ENCODE data around the gene GEMIN4.
"Not testable (repeated sequence)": the region's sequence is repeated elsewhere in the genome, so short reads cannot be mapped to it uniquely, and the experiment has no call there.

Gene GEMIN4

DNA sequence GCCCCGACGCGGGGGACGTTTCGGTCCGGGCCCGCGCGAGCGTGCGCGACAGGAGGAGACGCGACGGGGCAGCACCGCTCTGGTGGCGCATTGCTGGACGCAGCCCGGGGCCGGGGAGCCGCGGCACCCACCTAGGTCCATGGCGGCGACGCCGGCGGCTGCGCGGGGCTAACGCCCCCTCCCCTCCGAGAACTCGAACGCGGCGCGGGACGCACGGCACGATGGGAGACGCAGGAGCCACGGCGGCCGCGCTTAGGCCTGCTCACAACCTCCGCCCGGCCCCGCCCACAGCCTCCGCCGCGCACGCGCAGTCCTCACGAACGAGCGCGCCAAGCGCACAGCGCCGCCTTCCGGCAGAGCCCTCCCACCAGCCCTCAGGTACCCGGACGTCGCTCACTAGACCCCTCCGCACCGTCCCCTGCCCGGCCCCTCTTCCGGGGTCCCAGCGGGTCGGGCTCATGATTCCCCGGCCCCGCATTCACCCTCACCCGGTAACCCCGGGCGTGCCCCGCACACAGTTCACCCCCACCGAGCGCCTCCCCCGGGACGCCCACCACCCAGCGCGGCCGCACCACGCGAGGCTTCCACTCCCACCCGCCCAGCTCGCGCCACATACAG lies at the start of gene GEMIN4:
GEMIN4 (minus strand) TSS at position 263 of the 618 bp plus-strand sequence; CDS start at position 141, 122 bp downstream.
- peak; percentile 84 for DNase-seq (ENCODE audit: low spot score)

DNA sequence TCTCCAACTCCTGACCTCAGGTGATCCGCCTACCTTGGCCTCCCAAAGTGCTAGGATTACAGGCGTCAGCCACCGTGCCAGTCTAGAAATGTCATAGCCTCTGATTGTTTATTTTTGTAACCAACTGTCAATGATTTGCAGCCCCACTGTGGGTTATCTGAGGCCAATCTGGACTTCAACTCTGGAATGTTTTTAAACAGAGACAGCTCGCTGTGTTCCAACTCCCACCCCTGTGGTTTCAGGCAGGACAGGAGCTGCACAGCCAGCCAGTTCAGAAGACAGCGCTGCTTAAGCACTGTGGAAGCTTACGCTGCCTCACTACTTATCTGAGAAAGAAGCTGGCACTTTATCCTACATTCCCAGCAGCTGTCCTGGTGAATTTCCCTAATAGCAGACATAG lies 49.6 kb upstream of the GEMIN4 start:
- no peak for DNase-seq (ENCODE audit: low spot score)

DNA sequence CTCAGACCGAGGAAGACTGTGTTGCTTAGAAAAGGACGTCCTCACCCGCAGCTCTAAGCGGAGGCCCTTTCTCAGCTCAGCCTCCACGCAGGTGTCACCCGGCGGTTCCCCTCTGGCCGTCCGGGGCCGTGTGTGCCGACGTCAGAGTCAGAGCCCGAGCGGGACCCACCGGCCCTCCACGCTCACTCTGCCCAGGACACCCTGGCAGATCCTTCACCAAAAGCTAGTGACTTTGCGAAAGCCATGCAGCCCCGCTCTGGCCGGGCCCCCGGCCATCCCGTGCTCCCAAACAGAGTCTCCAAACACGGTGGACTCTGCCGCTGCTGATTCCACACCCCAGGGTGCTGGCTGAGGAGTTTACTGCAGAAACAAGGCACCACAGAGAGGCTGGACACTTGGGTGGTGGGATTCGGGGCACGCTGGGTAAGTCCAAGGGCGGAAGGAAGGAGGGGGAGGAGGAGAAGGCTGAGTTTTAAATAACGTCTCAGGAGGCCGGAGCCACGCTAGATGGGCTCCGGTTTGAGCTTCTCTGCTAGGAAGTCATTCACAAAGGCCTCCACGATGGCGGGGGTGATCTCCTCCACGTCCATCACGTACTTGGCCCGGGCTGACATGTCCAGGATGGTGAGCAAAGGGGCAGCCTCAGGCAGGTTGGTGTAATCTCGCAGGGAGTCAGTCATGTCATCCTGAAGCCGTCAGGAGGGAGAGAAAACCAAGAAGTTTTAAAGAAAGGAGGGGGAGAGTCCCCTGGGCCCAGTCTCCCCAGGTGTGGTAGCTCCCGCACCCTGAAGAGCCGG lies 48.6 kb upstream of the GEMIN4 start:
- DNase-seq (ENCODE audit: low spot score), result no peak

DNA sequence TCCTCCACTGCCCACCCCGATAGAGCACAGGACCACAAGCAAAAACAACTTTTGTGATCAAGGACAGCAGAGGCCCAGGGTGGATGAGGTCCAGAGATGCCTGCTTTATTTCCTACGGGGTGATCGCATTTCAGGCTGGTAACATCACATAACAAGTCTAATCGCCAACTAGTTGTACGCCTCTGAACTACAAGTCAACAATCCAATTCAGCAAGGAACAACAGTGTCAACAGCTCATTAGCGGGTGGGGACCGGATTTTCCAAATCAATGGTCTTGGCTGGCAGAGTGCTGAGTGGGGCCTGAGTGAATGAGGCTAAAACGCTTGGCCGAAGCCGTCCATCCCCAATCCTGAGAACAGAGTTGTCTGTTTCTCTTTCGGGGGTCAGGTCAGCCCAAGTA lies 47.2 kb upstream of the GEMIN4 start:
- DNase-seq (ENCODE audit: low spot score), result no peak

DNA sequence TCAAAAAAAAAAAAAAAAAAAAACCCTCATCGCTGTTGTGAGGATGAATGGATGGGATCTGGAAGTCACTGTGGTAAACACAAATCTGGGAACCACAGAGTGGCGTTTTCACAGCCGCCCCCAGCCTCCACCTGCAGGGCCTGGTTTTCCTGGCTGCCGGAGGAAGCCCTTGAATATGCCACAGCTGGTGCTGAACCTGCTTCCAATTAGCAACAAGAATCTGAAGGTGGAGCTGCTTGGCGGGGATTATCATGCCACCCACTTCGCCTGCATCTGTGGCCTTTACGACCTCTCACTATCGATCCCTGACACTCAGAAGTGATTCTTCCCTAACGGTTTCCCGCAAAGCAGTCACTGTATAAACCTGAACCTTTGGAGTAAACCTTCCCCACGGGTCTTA lies 46.2 kb upstream of the GEMIN4 start:
- no peak for DNase-seq (ENCODE audit: low spot score)

DNA sequence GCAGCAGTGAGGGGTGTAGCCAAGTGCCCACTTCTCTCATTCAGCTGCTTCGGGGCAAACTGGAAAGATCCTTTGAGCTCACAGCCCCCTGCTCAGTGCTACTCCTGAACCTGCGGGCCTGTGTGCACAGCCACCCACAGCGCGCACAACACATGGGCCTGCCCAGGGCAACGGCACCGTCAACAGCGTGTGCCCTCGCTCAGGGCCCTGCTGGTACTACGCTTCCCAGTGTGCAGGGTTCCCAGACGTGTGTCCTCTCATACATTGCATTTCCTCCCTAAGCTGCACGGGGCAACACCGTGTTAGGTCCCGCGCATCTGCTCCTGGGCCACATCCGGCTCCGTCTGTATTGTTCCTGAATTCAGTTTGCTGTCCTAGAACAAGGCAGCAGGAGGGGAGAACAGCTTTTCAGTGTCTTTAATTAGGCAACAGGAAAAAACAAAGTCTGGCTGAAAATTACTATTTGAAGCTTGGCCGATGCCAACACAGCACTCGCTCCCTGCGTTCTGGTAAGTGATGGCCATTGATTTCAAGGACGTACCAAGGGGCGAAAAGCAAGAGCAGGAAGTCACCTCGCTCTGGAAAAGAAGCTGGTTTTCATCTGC lies 45.3 kb upstream of the GEMIN4 start:
- DNase-seq (ENCODE audit: low spot score), result no peak

DNA sequence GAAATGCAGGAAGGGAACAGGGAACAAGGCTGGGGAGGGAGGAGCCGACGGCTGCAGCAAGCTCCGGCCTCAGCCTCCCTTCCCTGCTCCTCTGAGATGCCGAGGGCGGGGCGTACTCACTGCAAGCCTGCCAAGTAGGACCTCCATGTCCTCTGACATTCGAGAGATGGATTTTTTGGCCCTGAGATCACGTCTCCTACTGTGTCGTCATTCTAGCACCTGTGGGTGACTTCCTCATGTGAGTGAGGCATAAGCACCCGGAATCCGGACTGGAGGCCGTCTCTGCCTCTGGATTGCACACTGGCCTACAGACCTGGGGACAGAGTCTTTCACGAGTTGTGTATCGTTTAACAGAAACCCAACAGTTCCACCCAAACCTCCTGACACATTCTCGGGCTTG lies 44.5 kb upstream of the GEMIN4 start:
- no peak for DNase-seq (ENCODE audit: low spot score)

DNA sequence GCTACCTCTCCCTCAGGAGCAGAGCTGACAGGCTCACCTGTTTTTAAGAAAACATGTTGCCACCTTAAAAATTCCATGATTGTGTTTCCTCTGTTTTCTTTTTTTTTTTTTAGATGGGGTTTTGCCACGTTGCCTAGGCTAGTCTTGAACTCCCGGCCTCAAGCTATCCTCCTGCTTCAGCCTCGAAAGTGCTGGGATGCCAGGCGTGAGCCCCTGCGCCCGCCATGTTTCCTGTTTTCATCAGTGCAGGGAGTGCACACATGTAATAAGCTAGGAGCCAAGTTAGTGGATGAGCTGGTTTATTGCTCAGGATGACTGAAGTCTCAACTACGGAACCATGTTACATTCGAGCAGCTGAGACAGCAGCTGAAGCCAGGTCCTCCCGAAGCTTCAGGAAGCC lies 43.7 kb upstream of the GEMIN4 start:
- no peak for DNase-seq (ENCODE audit: low spot score)

DNA sequence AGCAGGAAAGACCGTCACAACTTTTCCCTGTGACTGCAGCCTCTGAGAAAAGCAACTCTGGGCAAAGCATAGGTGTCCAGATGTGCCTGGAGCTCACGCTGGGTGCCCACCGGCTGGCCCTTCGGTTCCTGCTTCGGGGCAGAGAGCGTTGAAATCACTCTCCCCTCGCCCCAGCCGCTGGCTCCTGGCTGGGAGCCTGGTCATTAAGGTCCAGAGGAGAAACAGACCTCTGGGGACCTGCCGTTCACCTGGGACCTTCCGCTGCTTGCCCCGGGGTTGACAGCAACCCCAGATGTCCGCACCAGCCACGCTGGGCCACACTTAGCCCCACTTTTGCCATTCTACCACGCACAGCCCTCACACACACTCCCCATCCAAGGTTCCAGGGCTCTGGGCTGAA lies 43.2 kb upstream of the GEMIN4 start:
- DNase-seq (ENCODE audit: low spot score), result no peak

DNA sequence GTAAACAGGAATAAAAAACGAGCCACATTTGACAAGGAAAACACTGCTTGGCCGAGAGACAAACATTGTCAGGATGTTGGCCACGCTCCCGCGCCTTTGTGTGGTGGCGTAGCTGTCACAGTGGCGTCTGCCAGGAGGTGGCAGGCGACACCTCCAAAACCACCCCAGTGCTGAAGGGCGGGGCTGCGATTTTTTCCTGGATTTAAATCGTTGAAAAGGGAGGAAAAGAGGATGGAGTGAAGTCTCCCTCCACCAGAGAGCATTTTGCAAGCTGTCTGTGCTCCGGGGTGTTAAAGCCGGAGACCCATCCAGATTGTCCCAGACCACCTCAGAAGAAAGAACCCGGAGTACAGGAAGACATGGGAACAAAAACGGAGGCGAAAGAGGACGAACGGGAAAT lies 42.8 kb upstream of the GEMIN4 start:
- peak; percentile 94 for DNase-seq (ENCODE audit: low spot score)

DNA sequence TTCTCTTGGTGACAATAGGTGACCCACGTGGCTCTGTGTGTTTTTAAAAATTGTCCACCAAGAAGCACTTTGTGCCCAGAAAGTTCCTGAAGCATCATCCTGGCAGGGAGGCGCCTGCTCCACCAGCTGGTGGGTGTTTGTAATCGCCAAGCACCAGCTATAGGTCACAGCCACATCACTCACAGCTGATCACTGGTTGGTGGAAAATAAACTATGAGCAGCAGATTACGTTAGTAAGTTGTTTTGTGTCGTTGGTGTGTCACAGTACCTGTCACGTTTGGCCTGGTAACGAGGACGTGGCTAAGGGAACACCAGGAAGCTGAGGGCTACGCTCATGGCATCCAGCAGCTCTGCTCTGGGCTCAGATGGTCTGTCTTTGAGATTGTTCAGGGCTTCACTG lies 40.2 kb upstream of the GEMIN4 start:
- no peak for DNase-seq (ENCODE audit: low spot score)

DNA sequence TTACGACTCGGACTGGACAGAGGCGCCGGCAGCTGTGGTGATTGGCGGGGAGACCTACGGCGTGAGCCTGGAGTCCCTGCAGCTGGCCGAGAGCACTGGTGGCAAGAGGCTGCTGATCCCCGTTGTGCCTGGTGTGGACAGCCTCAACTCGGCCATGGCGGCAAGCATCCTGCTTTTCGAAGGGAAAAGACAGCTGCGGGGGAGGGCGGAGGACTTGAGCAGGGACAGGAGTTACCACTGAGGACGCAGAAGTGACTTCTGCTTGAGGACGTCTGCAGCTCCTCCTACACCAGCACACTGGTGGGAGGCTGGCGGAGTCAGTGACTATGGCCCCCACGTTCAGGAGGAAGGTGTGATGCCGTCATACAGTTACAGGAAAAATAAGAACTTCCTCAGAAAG lies 39.8 kb upstream of the GEMIN4 start:
- no peak for DNase-seq (ENCODE audit: low spot score)

DNA sequence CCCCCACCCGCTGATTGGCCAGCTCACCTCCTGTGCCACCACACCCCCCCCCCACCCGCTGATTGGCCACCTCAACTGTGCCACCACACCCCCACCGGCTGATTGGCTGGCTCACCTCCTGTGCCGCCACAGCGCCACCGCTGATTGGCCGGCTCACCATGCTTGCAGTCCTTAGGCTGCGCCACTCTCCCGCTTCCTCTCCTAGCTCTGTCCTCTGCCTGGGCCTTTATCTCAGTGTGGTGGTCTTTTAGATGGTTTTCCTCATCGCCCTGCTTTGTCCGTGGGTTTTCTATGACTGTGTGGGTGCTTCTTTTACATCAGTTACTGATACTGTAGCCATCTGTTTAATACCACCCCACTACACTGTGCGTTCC lies 38.8 kb upstream of the GEMIN4 start:
- DNase-seq (ENCODE audit: low spot score), result not testable (repeated sequence)

DNA sequence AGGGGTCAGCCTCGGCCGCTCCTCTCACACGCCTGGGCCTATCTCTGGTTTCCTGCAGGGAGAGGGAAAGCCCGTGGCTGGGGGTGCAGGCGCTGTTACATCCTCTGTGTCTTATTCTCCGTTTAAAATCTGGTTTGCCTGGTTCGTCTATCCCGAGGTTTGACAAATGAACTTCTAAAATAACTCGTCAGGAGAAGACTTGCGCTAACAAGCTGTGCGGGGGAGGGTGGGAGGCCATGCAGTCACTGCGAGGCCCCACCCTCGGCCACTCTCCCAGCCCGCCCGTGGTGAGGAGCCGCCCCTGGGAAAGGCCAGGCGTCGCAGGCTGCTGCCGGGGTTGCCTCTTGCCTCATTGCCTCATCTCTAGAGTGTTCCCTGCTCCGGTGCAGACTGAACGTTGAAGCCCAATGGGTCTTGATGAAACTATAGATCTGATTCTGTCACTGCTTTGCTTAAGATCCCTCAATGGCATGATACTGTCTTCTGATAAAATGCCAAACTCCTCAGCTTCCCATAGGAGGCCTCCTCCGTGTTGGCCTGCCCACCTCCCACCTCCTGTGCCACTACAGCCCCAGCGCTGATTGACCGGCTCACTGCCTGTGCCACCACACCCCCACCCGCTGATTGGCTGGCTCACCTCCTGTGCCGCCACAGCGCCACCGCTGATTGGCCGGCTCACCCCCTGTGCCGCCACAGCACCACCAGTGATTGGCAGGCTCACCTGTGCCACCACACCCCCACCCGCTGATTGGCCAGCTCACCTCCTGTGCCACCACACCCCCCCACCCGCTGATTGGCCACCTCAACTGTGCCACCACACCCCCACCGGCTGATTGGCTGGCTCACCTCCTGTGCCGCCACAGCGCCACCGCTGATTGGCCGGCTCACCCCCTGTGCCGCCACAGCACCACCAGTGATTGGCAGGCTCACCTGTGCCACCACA lies 38.1 kb upstream of the GEMIN4 start:
- not testable (repeated sequence) for DNase-seq (ENCODE audit: low spot score)

DNA sequence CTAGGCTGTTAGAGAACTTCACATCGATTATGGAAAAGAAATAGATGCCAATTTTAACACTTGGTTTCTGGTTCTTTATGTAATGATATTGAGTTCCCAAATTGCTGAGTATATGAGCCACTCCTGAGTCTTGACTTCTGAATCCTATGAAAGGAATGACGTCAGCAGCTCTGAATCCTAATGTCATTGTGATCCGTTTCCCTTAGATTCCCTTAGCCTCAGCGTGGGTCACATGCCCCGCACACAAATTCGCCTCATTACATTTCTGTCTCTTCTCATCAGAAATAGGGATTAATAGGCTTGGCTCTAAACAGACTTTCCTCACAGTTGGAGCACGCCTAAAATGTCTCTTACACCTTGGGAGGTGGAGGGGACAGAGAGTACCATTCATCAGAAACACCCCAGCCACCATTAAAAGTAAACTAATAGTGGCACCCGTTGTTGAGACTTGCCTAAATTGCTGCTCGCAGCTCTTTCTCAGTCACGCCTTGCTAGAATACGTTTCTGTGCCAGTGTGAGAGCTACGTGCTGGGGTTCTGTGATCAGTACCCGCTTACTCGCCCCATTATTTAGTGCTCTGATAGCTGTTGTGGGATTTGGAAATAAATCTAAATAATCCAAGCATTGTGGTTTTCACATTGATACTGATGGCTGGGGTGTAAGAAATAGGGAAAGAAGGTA lies 37.2 kb upstream of the GEMIN4 start:
- no peak for DNase-seq (ENCODE audit: low spot score)

DNA sequence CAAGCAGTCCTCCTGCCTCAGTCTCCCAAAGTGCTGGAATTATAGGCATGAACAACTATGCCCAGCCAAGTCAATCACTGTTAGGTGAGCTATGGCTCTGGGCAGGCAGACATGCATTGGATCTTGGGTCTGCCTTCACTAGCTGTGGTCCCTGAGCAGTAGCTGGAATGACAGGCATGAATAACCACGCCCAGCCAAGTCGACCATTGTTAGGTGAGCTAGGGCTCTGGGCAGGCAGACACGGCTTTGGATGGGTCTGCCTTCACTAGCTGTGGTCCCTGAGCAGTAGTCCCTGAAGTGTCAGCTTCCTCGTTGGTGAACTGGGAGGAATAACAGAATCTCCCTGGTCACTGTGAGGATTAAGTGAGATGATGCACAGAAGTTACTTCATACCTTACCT lies 36.5 kb upstream of the GEMIN4 start:
- DNase-seq (ENCODE audit: low spot score), result no peak

DNA sequence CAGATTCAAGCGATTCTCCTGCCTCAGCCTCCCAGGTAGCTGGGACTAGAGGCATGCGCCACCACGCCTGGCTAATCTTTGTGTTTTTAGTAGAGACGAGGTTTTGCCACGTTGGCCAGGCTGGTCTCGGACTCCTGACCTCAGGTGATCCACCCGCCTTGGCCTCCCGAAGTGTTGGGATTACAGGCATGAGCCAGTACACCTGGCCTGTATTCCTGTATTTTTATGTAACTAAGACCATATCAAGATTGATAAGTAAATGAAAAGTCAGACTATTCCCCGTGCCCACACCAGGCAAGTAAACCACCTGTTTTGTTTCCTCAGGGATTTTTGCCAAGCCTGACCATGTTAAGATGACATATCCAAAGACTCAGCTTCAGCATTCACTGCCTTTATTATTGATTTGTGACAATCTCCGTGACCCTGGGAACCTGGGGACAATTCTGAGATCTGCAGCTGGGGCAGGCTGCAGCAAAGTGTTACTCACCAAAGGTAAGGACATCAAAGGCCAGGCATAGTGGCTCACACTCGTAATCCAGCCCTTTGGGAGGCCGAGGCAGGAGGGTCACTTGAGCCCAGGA lies 35.7 kb upstream of the GEMIN4 start:
- no peak for DNase-seq (ENCODE audit: low spot score)

DNA sequence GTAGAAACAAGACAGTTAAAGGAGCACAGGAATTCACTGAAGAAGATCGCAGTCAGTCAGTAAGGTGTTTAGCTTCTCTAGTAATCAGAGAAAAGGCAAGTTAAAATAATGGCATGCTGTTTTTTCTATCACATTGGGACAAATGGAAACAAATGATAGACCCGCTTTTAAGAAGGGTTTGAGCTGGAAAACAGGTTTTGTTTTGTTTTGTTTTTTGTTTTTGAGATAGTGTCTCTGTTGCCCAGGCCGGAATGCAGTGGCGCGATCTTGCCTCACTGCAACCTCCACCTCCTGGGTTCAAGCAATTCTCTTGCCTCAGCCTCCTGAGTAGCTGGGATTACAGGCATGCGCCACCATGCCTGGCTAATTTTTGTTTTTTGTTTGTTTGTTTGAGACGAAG lies 33.8 kb upstream of the GEMIN4 start:
- DNase-seq (ENCODE audit: low spot score), result not testable (repeated sequence)

DNA sequence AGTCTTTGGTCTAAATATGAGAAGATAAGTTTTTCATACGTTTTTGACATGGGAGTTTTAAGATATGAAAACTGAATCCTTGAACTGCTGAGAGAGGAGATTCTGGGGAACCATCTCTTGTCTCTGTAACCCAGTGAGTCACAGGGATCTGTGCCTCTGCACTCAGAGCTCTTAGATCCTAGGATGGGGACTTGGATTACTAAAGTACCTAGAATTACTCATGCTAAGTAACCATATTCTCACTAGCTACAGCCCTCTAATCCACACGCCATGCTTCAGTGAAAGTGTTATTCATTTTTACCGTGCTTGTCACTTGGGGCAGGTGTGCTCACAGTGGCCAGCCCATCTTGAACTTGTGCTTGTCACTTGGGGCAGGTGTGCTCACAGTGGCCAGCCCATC lies 32.1 kb upstream of the GEMIN4 start:
- no peak for DNase-seq (ENCODE audit: low spot score)

DNA sequence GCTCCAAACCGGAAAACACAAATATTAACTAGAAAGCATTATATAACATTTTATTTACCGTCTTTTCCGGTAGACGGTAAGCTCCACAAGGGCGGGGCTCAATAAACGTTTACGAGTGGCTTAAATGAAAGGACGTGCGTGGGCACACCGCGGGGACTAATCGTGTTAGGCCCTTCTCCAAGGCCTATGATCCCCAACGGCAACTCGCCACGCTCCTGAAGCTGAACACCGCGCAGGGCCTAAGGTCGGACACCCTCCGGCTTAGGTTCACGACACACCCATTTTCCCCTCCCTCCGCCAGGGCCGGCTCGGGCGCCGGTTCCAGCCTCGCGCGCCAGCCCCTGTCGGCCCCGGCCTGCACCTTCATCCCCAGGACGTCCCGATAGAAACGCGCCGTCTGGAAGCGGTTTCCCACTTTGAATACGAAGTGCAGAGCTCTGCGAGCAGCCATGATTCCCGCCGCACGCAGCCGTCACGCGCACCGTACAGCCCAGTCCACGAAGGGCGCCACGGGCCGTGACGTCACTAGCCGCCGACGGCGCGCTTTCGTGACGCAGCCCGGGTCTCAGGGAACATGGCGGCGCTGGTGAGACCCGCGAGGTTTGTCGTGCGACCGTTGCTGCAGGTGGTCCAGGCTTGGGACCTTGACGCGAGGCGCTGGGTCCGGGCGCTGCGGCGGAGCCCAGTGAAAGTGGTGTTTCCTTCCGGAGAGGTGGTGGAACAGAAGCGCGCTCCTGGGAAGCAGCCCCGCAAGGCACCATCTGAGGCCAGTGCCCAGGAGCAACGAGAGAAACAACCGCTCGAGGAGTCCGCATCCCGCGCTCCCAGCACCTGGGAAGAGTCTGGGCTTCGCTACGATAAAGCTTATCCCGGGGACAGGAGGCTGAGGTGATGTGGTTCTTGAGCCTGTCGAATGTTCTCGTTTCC lies 30.0 kb upstream of the GEMIN4 start, which contains the start of the genes GLOD4 and MRM3:
GLOD4 (minus strand) TSS at position 476 of the 927 bp plus-strand sequence; CDS start at position 451, 25 bp downstream.
MRM3 (plus strand) TSS at position 549 of the 927 bp plus-strand sequence; CDS start at position 575, 26 bp downstream.
- DNase-seq (ENCODE audit: low spot score), result peak; percentile 85

All from cerebellar cortex (tissue), 1 donor.